Measurements from ENCODE around the gene CLDN14.

GRCh38 chr21:36507397-36508018, 27.6 kb upstream of the CLDN14 start:
- TF ChIP-seq ZNF274 (IDR thresholded peaks at IDR 0.05; ENCODE audit: low read depth, low read length) (no peak), YY1 (IDR thresholded peaks at IDR 0.05; ENCODE audit: insufficient read depth, insufficient read length) (no peak), SUZ12 (IDR thresholded peaks at IDR 0.05; ENCODE audit: extremely low read depth, insufficient read depth, insufficient read length) (no peak)
